HL-60 (cell line): Measurements from ENCODE around the gene POT1.

Experiments used
- DNase-seq, 2 experiments: peaks; one replicate each; pipeline ENCODE4 v3.0.0-alpha.2; 2010 to 2020; ENCODE audit warnings: low read depth in 1 of 2, low spot score in 1 of 2
- H3K27ac ChIP-seq: fragments of 250-450 bp; sonication (Bioruptor Pico); replicated peaks from 2 replicates; pipeline ENCODE4 v1.5.1; 2020; ENCODE audit warnings: mild to moderate bottlenecking, moderate library complexity
- H3K27me3 ChIP-seq: fragments of 250-450 bp; sonication (Bioruptor Pico); 2 replicates; pipeline ENCODE4 v1.5.1; 2021; ENCODE audit warnings: mild to moderate bottlenecking, moderate library complexity; ENCODE audit not compliant: insufficient read depth, poor library complexity, severe bottlenecking
- H3K4me3 ChIP-seq: replicated peaks from 2 replicates; pipeline ENCODE4 v1.5.1; 2011; ENCODE audit warnings: mild to moderate bottlenecking, control low read depth, low read length; ENCODE audit not compliant: insufficient read depth
- GABPA ChIP-seq: IDR thresholded peaks from 2 replicates; pipeline ENCODE4 v1.6.1; 2012; ENCODE audit warnings: low read depth
- POLR2AphosphoS5 ChIP-seq: IDR thresholded peaks from 2 replicates; pipeline ENCODE4 v1.6.1; 2012; ENCODE audit warnings: low read depth
- SPI1 ChIP-seq: IDR thresholded peaks from 2 replicates; pipeline ENCODE4 v1.6.1; 2012; ENCODE audit warnings: low read depth, mild to moderate bottlenecking, borderline replicate concordance
- TF ChIP-seq, protein P1 (sequence below): IDR thresholded peaks from 2 replicates; pipeline ENCODE4 v1.6.1; 2012; ENCODE audit warnings: low read depth; ENCODE audit not compliant: insufficient replicate concordance
- TF ChIP-seq, protein P2 (sequence below): IDR thresholded peaks from one replicate; pipeline ENCODE4 v1.5.1; 2011; ENCODE audit warnings: low read length, control low read depth, inconsistent platforms; ENCODE audit not compliant: insufficient read depth

POT1 gene

DNA sequence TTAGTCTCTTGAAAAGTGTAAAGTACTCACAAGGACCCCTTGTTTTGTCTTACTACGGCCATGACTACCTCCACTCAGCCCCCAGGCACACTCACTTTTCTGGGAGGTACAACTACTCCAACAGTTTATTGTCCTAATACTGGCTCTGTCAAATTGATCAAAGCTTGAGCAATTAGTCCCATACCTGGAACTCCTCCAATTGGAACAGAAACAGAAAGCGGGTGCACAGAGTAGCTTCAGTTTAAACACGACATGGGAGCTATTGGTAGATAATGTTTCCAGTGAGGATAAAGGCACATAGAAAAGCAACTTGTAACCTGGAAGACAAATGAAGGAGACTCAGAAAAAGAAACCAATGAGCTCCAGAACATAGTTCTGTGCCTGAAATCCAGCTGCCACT lies 156.3 kb downstream of the POT1 start:
- Histone ChIP-seq H3K27me3 (peaks cover 7% of the 10 kb centered on the region), H3K27ac (no peak overlapping the region), H3K4me3 (no peak overlapping the region)
- TF ChIP-seq, protein P1, sequence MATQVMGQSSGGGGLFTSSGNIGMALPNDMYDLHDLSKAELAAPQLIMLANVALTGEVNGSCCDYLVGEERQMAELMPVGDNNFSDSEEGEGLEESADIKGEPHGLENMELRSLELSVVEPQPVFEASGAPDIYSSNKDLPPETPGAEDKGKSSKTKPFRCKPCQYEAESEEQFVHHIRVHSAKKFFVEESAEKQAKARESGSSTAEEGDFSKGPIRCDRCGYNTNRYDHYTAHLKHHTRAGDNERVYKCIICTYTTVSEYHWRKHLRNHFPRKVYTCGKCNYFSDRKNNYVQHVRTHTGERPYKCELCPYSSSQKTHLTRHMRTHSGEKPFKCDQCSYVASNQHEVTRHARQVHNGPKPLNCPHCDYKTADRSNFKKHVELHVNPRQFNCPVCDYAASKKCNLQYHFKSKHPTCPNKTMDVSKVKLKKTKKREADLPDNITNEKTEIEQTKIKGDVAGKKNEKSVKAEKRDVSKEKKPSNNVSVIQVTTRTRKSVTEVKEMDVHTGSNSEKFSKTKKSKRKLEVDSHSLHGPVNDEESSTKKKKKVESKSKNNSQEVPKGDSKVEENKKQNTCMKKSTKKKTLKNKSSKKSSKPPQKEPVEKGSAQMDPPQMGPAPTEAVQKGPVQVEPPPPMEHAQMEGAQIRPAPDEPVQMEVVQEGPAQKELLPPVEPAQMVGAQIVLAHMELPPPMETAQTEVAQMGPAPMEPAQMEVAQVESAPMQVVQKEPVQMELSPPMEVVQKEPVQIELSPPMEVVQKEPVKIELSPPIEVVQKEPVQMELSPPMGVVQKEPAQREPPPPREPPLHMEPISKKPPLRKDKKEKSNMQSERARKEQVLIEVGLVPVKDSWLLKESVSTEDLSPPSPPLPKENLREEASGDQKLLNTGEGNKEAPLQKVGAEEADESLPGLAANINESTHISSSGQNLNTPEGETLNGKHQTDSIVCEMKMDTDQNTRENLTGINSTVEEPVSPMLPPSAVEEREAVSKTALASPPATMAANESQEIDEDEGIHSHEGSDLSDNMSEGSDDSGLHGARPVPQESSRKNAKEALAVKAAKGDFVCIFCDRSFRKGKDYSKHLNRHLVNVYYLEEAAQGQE: no peak
- TF ChIP-seq GABPA (no peak), POLR2AphosphoS5 (no peak), SPI1 (no peak)
- TF ChIP-seq, protein P2, sequence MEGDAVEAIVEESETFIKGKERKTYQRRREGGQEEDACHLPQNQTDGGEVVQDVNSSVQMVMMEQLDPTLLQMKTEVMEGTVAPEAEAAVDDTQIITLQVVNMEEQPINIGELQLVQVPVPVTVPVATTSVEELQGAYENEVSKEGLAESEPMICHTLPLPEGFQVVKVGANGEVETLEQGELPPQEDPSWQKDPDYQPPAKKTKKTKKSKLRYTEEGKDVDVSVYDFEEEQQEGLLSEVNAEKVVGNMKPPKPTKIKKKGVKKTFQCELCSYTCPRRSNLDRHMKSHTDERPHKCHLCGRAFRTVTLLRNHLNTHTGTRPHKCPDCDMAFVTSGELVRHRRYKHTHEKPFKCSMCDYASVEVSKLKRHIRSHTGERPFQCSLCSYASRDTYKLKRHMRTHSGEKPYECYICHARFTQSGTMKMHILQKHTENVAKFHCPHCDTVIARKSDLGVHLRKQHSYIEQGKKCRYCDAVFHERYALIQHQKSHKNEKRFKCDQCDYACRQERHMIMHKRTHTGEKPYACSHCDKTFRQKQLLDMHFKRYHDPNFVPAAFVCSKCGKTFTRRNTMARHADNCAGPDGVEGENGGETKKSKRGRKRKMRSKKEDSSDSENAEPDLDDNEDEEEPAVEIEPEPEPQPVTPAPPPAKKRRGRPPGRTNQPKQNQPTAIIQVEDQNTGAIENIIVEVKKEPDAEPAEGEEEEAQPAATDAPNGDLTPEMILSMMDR: no peak
- no peak for DNase-seq
